ENCODE measurements around the gene RAD54L2.

DNA sequence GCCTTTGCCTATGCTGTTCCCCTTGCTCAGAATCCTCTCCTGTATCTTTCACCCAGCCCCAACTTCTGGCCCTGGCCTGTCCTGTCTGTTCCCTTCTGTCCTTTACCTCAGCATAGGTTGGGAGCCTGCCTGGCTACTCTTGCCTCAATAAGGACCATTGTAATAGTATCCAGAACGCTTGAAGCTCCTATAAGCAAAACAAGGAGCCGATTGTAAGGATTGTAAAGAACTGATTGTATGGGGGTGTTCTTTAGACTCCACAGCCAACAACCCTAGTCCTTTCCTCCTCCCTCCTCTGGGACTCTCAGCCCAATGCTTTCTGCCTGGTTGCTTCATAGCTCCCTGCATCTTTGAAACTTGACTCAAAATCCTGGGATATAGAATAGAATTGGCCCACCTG is 18.7 kb upstream of the RAD54L2 start:
- TF ChIP-seq, protein P1, sequence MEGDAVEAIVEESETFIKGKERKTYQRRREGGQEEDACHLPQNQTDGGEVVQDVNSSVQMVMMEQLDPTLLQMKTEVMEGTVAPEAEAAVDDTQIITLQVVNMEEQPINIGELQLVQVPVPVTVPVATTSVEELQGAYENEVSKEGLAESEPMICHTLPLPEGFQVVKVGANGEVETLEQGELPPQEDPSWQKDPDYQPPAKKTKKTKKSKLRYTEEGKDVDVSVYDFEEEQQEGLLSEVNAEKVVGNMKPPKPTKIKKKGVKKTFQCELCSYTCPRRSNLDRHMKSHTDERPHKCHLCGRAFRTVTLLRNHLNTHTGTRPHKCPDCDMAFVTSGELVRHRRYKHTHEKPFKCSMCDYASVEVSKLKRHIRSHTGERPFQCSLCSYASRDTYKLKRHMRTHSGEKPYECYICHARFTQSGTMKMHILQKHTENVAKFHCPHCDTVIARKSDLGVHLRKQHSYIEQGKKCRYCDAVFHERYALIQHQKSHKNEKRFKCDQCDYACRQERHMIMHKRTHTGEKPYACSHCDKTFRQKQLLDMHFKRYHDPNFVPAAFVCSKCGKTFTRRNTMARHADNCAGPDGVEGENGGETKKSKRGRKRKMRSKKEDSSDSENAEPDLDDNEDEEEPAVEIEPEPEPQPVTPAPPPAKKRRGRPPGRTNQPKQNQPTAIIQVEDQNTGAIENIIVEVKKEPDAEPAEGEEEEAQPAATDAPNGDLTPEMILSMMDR (IDR thresholded peaks at IDR 0.05), result no peak
- TF ChIP-seq POLR2A (IDR thresholded peaks at IDR 0.05), result no peak

Data from uterus (tissue), 2 donors.